Measurements from ENCODE around the gene TOGARAM1. TPM values are rescaled to one million over a fixed set of nuclear protein-coding genes. Genes with fewer than 3 reads are reported as not detected.

TOGARAM1 gene
- total RNA-seq, 1 experiment from 2014 or later = 6.3 TPM

DNA sequence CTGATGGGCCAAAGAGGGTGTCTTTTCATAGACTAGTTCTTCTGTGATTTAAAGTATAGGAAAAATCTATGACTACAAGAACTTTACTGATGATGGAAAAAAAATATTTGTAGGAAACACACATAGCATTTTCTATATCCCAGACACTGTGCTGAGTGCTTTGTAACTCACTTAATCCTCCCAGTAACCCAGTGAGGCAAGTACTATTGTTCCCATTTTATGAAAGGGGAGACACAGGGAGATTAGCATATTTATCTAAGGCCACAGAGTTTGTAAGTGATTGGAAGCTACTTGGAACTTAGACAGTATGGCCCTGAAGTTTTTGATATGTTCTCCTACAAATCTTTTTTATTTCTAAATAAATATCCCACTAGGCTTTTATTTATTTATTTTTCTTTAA is 141.8 kb downstream of the TOGARAM1 start:
- Histone ChIP-seq H3K4me2 (ENCODE audit: low read length) (no peak overlapping the region), H3K36me3 (ENCODE audit: low read depth, low read length) (peaks cover 74% of the 10 kb centered on the region), H2AFZ (ENCODE audit: low read length) (no peak overlapping the region), H3K4me3 (ENCODE audit: low read length) (no peak overlapping the region), H3F3A (ENCODE audit: low read length, unreplicated experiment) (no peaks in the 10 kb centered on the region), H3K79me2 (ENCODE audit: low read length) (0 out of 2 replicates have a peak, but pooled peaks cover 5% of the 10 kb centered on the region), H3K27ac (ENCODE audit: low read length) (no peak overlapping the region), H3K9me3 (ENCODE audit: low read length) (no peaks in the 10 kb centered on the region), H4K20me1 (ENCODE audit: low read length) (no peaks in the 10 kb centered on the region), H3K4me1 (ENCODE audit: insufficient read depth, low read length) (no peaks in the 10 kb centered on the region), H3K9me2 (replicated peaks; ENCODE audit: low read length) (no peaks in the 10 kb centered on the region), H3K27me3 (ENCODE audit: low read length) (no peaks in the 10 kb centered on the region), H3K9ac (ENCODE audit: low read length) (no peak overlapping the region)
- ChIA-PET CTCF (no interaction called here), POLR2A (ENCODE audit: unreplicated experiment) (no interaction called here)
- ATAC-seq = no peak
- BruUV-seq (replicated peaks) = no TSS peak
- TF ChIP-seq EZH2phosphoT487 (IDR thresholded peaks at IDR 0.05; ENCODE audit: borderline replicate concordance, low read length) = no peak
- TF ChIP-seq CTCF (conservative IDR thresholded peaks at IDR 0.05; ENCODE audit: low read depth, low read length) = no peak
- TF ChIP-seq EZH2 (IDR thresholded peaks at IDR 0.05; ENCODE audit: low read length, unreplicated experiment) = no peak
- intact Hi-C loops (cut with micrococcal nuclease) = no loop called here
- no peak for DNase-seq

GRCh38 chr14:45104561-45104960 is 142.6 kb downstream of the TOGARAM1 start:
- no peak for ATAC-seq

More at GRCh38 chr14:45104561-45104960, 142.6 kb downstream of the TOGARAM1 start:
- no peak overlapping the region for H3K9ac ChIP-seq (ENCODE audit: low read length)
- ChIA-PET POLR2A (ENCODE audit: unreplicated experiment) (no interaction called here), CTCF (no interaction called here)
- no peaks in the 10 kb centered on the region for H3K9me3 ChIP-seq (ENCODE audit: low read length)
- no peak overlapping the region for H3K4me2 ChIP-seq (ENCODE audit: low read length)
- H3K4me1 ChIP-seq (ENCODE audit: insufficient read depth, low read length) = no peaks in the 10 kb centered on the region
- no TSS peak for BruUV-seq (replicated peaks)
- H3K36me3 ChIP-seq (ENCODE audit: low read depth, low read length) = peaks cover 77% of the 10 kb centered on the region
- no peaks in the 10 kb centered on the region for H3F3A ChIP-seq (ENCODE audit: low read length, unreplicated experiment)
- no peak overlapping the region for H2AFZ ChIP-seq (ENCODE audit: low read length)
- no peak overlapping the region for H3K27ac ChIP-seq (ENCODE audit: low read length)
- H3K9me2 ChIP-seq (replicated peaks; ENCODE audit: low read length) = no peaks in the 10 kb centered on the region
- no peaks in the 10 kb centered on the region for H4K20me1 ChIP-seq (ENCODE audit: low read length)
- intact Hi-C loops (cut with micrococcal nuclease) = no loop called here
- H3K4me3 ChIP-seq (ENCODE audit: low read length) = no peak overlapping the region
- H3K79me2 ChIP-seq (ENCODE audit: low read length) = 0 out of 2 replicates have a peak, but pooled peaks cover 5% of the 10 kb centered on the region
- no peaks in the 10 kb centered on the region for H3K27me3 ChIP-seq (ENCODE audit: low read length)
- TF ChIP-seq CTCF (conservative IDR thresholded peaks at IDR 0.05; ENCODE audit: low read depth, low read length) = no peak
- TF ChIP-seq EZH2 (IDR thresholded peaks at IDR 0.05; ENCODE audit: low read length, unreplicated experiment) = no peak
- TF ChIP-seq EZH2phosphoT487 (IDR thresholded peaks at IDR 0.05; ENCODE audit: borderline replicate concordance, low read length) = no peak
- DNase-seq = no peak

Data from PC-3 (cell line).